GM12864 (cell line): ENCODE results near the gene STK32B.

Source experiments
- DNase-seq: peaks from one replicate; pipeline ENCODE4 v3.0.0-alpha.2; 2011; ENCODE audit warnings: low read depth
- H3K4me3 ChIP-seq: 2 replicates; pipeline ENCODE4 v1.5.1; 2011; ENCODE audit warnings: mild to moderate bottlenecking, low read depth, low read length, control low read depth
- CTCF ChIP-seq: IDR thresholded peaks from 2 replicates; pipeline ENCODE4 v1.5.1; 2011; ENCODE audit warnings: low read depth, mild to moderate bottlenecking, moderate library complexity, low read length, control low read depth, inconsistent platforms; ENCODE audit errors: missing control alignments

STK32B gene

GRCh38 chr4:5379895-5380294, 328.6 kb downstream of the STK32B start:
- TF ChIP-seq CTCF, result no peak
- no peak for DNase-seq
- H3K4me3 ChIP-seq, result no peak overlapping the region

- DNase-seq, result no peak
- no peak overlapping the region for H3K4me3 ChIP-seq
- no peak for TF ChIP-seq CTCF
These were observed 330.7 kb downstream of the STK32B start for GRCh38 chr4:5381961-5382441.

GRCh38 chr4:5383191-5383980, 332.1 kb downstream of the STK32B start:
- no peak overlapping the region for H3K4me3 ChIP-seq
- no peak for DNase-seq
- no peak for TF ChIP-seq CTCF

- no peak for DNase-seq
- no peak for TF ChIP-seq CTCF
- H3K4me3 ChIP-seq, result no peak overlapping the region
These were observed 334.5 kb downstream of the STK32B start for GRCh38 chr4:5385741-5386311.

- TF ChIP-seq CTCF, result no peak
- H3K4me3 ChIP-seq, result no peak overlapping the region
These were observed 335.6 kb downstream of the STK32B start for GRCh38 chr4:5386921-5387320.

GRCh38 chr4:5387457-5387856, 336.2 kb downstream of the STK32B start:
- no peak overlapping the region for H3K4me3 ChIP-seq
- DNase-seq, result no peak
- peak; percentile 19 for TF ChIP-seq CTCF

More at GRCh38 chr4:5386921-5387320, 335.6 kb downstream of the STK32B start:
- DNase-seq, result no peak
